A549 treated with AZD2906 at 1 μM for 4 hours (cell line): ENCODE measurements around the gene CCM2L. TPM values are rescaled to one million over a fixed set of nuclear protein-coding genes. Genes with fewer than 3 reads are reported as not detected.

Experiments used
- total RNA-seq: library from RNA; stranded (reverse); fragments of 200-300 nt; extraction: Qiagen RNA extraction; gene quantifications from 5 replicates; pipeline ENCODE4 v1.2.3, GENCODE V29; 2022

The CCM2L gene
- 0.29 to 0.64 TPM (median 0.37 TPM) in 5 replicates for total RNA-seq

DNA sequence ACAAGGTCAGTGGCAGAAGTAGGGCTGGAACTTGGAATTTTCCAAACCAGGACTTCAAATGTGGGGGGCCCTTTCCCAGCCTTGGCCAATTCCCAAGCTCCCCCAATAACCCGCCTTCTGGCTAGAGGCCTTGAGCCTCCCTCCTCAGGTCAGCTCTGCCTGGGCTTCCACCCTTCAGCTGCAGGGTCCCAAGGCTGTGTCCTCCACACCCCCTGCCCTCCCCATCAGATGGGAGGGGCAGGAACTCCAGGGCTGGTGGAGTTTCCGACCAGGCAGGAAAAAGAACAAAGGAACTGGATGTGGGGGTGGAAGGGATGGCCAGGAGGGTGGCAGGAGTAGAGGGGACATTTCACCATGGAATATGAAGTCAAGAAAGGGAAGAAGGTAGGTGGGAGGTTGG is at the start of gene CCM2L:
Gene CCM2L (plus strand): TSS at position 338 of the 400 bp plus-strand sequence. CDS start 17 bp downstream, at position 355.

GRCh38 chr20:31967830-31968249 is 42.4 kb upstream of the CCM2L start, which contains the start of gene XKR7:
Gene XKR7, plus strand, starts transcription at chr20:31968151. Its CDS starts 25 bp downstream, at chr20:31968176.

DNA sequence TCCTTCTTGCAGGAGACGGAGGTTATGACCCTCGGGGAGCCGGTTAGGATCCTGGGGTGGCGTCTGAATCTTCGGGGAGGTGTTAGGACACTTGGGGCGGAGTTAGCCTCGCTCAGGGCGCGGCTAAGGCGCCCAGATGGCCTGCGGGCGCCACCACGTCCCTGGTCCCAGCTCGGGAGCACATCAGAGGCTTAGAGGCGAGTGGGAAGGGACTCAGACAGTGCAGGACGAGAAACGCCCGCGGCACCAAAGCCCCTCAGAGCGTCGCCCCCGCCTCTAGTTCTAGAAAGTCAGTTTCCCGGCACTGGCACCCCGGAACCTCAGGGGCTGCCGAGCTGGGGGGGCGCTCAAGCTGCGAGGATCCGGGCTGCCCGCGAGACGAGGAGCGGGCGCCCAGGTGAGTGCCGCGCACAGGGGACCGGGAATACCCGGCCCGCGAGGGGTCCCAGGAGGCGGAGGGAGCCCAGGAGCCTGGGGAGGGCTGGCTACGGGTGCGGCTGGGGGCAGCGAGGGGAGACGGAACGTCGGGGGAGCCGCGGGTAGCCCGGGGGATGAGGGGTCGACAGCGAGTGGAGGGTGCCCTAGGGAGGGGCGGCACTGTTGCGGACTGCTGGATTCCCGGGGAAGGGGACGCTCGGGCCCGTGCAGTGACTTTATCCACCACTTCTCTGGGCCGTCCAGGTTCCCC is 42.0 kb downstream of the CCM2L start, which contains the start of gene HCK:
Gene HCK (plus strand): TSS at position 153 of the 688 bp plus-strand sequence.

Other genes with a start within 250 kb of the CCM2L start
- gene MYLK2, start 191.1 kb upstream of the CCM2L start, total RNA-seq, result 0.35 to 0.84 TPM (median 0.45 TPM) in 5 replicates
- gene FOXS1, start 164.8 kb upstream of the CCM2L start, total RNA-seq, result 0.21 to 0.53 TPM (median 0.30 TPM) in 5 replicates
- 0.75 to 1.1 TPM (median 0.94 TPM) in 5 replicates for gene DUSP15, start 139.9 kb upstream of the CCM2L start, total RNA-seq
- 0.03 to 0.12 TPM in 2 of 5 replicates, not detected in the others for gene TTLL9, start 139.8 kb upstream of the CCM2L start, total RNA-seq
- 28.2 to 32.8 TPM (median 28.8 TPM) in 5 replicates for gene PDRG1, start 58.4 kb upstream of the CCM2L start, total RNA-seq
- gene XKR7, start 42.3 kb upstream of the CCM2L start, total RNA-seq, result 0.01 TPM in 3 of 5 replicates, not detected in the others
- 0.05 to 0.11 TPM (median 0.06 TPM) in 5 replicates for gene HCK, start 41.8 kb downstream of the CCM2L start, total RNA-seq
- gene TM9SF4, start 99.3 kb downstream of the CCM2L start, total RNA-seq, result 33.6 to 38.1 TPM (median 35.6 TPM) in 5 replicates
- gene PLAGL2, start 197.3 kb downstream of the CCM2L start, total RNA-seq, result 16.9 to 18.6 TPM (median 18.0 TPM) in 5 replicates
- 40.8 to 47.4 TPM (median 44.6 TPM) in 5 replicates for gene POFUT1, start 197.4 kb downstream of the CCM2L start, total RNA-seq